Jurkat, Clone E6-1 (cell line): ENCODE measurements around the gene PARD3.

Experiments
- DNase-seq: peaks from one replicate; pipeline ENCODE4 v3.0.0-alpha.2; 2011; ENCODE audit warnings: low read depth, low spot score
- H3K4me3 ChIP-seq: 2 replicates; pipeline ENCODE4 v1.5.1; 2011; ENCODE audit warnings: mild to moderate bottlenecking, low read length, control low read depth, moderate library complexity

PARD3 gene

DNA sequence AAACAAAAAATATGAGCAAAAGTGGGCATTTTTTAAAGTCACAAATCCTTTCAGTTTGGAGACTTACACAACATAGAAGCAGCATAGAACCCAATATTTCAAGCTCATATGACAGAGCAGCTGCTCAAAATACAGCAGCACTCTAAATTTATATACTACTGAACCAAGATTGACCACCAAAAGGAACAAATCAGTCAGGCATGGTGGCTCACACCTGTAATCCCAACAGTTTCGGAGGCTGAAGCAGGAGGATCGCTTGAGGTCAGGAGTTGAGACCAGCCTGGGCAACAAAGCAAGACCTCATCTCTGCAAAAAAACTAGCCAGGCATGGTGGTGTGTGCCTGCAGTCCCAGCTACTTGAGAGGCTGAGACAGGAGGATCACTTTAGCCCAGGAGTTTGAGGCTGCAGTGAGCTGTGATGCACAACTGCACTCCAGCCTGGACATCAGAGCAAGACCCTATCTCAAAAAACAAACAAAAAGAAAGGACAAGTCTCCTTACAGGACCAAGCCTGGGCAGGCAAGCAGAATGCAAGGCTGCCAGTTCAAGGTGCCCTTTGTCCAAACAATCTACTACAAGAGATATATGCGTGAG is 40.0 kb downstream of the PARD3 start:
- no peak for DNase-seq
- no peak overlapping the region for H3K4me3 ChIP-seq

DNA sequence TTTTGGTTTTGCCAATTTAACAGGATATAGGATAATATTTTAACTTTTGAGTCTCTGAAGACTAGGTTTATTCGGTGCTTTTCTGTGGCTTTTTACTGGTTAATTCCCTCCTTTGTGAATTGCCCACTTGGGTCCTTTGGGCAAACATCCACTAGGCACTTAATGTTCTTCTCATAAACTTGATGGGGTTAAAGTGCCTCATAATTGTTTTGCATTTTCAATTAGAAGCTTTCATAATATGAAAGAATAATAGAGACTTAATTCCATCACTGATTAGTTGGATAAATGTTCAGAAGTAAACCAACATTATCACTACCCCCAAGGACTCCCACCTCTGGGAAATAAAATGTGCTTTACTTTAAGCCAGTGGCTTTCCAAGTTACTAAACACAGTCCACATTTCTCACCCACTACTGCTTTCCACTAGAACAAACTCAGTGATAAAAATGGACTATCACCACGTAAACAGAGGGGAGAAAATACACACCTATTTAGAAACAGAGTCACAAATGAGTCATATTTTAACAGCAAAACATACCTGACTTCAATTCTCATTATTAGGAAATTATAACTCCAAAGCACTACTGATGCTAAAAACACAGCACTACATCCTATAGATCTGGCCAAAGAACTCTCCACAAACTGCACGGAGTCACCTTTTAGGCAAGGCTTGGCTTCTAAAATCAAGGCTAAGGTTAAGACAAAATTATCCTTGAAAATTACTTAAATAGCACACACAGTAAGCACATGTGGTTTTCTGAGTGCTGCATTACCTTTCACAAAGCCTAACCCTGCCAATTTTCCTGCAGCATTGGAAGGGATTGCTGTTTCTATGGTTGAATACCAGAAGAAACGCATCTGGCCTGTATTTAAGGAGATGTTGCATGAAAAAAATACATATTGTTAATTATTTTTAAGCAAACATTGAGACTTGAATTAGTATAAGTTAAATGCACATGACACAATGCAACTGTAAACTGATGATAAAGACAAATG is 41.2 kb downstream of the PARD3 start:
- no peak for DNase-seq
- H3K4me3 ChIP-seq: no peak overlapping the region

DNA sequence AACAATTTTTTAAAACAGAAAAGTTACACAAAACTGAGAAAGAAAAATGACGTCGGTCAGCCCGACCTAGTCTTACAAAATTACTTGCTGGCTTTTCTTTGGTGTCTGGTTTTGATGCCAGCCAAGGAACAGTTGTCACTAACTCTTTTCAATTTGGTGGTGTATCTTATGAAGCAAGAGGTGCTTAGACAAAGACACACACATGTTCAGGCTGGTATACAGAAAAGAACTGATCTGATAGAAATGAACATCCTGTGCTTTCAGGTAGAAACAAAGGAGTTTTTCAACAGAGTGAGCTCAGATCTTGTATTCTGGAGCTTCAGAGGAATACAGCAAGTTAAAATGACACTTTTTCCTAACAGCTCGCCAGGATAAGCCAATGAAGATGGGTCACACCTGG is 43.6 kb downstream of the PARD3 start:
- no peak for DNase-seq
- no peak overlapping the region for H3K4me3 ChIP-seq

DNA sequence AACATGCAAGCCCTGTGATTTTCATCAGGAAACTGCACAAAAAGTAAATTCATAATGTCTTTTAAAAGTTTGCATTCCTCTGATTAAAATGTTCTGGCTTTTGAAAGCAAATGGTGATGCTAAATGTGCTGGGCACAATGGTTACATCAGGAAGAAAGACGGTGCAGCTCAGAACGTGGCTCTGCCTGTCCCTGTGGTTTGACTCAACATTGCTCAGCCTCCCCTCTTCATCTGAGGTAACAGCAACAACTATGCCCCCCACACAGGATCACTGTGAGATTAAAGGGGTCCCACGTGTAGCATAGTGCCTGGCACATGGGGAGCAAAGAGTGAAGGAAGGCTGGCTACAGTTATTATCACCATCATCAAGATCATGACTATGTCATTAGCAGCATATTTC is 44.0 kb downstream of the PARD3 start:
- DNase-seq: no peak
- H3K4me3 ChIP-seq: no peak overlapping the region

DNA sequence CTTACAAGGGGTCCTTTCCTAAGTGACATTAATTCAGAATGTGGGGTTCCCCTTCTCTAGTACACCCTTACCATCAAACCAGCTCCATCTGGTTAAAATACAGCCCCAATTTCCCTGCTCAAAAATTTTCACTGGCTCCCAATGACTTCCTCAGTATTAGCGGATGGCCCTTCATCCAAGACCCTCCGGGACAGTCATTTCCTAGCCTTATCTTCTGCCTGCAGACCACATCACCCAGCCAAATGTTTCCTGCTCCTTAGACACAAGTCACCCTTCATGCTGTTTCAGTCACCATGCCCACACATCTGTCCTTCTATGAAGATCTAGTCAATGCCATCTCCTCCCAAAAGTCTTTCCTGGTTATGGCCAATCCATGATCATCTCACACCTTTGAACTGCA is 45.2 kb downstream of the PARD3 start:
- DNase-seq: no peak
- no peak overlapping the region for H3K4me3 ChIP-seq

DNA sequence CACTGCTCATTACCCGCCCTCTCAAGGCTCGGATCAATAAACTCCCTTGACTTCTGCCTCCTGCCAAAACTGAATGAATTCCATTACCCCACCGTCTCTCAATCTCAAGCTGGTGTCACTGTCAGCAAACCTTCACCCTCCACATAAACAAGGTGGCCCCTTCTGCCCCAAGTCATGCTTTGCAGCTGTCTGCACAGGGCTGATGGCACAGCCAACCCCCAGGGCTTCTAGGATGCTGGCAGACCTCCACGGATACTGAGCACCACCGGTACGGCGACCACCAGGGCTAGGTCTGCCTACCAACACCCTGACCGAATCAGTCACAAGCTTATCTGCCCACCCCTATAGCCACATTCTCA is 46.1 kb downstream of the PARD3 start:
- no peak overlapping the region for H3K4me3 ChIP-seq
- DNase-seq: no peak

DNA sequence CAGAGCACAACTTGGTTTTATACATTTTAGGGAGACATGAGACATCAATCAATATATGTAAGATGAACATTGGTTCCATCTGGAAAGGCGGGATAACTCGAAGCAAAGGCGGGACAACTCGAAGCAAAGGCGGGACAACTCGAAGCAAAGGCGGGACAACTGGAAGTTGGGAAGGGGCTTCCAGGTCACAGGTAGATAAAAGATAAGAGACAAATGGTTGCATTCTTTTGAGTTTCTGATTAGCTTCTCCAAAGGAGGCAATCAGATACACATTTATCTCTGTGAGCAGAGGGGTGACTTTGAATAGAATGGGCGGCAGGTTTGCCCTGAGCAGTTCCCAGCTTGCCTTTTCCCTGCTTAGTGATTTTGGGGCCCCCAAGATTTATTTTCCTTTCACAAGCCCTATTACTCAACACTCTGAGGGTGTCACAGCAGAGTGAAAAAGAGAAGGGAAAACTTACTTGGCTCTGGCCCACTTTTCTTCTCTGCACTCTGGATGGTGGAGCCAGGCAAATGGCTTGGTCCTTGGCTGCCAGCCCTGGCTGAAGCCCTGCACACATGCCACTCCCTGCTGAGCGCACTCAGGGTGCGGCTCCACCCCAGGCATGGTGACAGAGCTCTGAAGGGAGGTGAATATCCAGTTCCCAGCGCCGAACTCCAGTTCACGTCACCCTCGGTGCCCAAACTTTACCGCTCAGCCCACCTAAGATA is 46.7 kb downstream of the PARD3 start:
- no peak overlapping the region for H3K4me3 ChIP-seq
- no peak for DNase-seq

DNA sequence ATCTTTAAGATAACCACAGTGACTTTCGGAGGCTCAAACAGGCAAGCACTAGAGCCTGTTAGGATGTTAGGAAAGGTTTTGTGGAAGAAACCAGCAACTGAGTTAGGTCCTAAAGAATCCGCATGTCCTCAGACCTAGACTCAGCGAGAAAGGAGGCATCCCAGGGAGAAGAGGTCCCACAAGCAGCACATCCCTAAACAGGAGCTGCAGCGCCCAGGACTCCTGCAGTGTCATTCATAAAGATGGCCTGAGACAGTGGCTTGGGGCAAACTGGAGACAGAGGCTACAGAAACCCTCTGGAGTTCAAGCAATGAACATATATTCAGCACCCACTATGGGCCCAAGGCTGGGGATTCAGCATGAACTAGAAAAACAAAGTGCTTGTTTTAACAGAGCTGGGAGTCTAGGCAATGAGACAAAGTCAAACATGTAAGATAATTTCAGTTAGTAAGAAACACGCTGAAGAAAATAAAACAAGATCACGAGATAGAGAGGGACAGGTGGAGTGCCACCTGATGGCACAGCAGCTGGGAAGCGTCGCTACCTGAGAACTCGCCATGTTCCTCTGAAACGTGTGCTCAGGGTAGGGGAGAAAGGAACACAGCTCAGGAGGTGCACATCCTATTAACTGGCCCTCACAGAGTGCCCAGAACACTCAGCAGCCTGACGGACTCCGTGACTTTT is 48.1 kb downstream of the PARD3 start:
- DNase-seq: no peak
- H3K4me3 ChIP-seq: no peak overlapping the region

DNA sequence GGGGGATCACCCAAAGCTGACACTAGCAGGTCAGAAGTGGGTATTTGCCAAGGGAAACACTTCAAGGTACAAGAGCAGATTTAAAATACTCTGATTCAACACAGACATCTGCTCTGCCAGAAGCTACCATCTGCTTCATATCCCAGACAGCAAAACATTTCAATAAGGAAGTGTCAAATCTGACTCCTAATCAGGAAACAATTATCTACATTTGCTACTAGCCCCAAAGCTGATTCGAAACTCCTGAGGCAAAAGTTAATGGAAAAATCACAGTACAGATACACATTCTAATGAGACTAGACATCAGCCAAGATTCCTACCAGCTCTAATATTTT is 48.9 kb downstream of the PARD3 start:
- H3K4me3 ChIP-seq: no peak overlapping the region
- DNase-seq: no peak

DNA sequence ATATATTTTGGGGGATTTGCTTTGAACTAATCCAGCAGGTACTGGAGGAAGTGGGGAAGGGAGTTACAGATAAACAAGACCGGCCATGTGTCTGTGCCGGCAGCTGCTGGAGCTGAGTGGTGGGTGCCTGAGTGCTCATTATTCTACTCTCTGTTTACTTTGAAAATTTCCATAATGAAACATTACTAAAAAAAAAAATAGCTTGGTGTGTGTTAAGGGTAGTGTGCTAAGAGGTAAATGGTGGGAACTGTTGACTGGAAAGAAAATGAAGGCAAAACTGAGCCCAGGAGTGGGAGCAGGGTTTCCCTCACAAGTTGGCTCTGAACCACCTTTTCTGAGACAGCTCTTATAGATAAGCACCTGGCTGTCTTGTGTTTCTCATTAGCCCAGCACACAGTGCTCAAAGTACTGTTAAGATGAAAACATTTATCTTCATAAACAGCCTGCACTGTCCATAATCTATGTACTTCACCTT is 50.6 kb downstream of the PARD3 start:
- no peak for DNase-seq
- no peak overlapping the region for H3K4me3 ChIP-seq

DNA sequence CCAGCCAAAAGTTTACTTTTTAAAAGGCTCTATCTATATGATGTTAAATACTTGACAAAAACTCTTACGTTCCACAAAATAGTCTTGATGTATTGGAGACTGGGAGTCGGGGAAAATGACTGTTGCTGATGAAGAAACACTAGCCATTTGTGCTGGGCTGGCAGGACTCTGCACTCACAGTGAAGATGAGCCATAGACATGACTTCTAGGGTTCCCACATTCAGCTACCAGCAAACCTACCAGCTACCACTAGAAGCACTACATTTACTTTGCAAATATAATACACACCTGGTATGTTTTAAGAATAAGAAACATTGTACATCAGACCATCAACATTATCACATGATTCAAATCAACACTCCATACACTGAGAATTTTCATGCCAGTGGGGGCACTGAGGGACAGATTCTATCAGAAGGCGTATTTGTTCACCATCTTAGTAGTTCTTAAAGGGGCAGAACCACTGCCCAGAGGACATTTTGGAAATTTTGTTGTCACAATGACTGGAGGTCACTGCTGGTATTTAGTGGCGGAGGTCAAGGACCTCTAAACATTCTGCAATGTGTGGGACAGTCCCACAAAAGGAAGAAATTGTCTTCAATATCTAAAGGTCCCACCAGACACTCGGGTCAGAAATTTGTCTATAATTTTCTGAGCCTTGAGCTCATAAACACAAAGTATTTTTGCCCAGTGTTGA is 52.3 kb downstream of the PARD3 start:
- no peak overlapping the region for H3K4me3 ChIP-seq
- no peak for DNase-seq

DNA sequence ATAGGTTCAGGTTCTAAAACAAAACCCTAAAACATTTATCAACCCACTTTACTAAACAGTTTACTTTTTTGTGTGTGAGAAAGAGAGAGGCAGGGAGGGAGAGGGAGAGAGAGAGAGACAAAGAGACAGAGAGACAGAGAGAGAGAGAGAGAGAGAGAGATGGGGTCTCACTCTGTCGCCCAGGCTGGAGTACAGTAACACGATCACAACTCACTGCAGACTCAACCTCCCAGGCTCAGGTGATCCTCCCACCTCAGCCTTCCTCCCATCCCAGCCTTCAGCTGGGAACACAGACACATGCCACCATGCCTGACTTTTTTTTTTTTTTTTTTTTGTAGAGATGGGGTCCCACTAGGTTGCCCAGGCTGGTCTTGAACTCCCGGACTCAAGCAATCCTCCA is 52.9 kb downstream of the PARD3 start:
- no peak overlapping the region for H3K4me3 ChIP-seq
- no peak for DNase-seq

DNA sequence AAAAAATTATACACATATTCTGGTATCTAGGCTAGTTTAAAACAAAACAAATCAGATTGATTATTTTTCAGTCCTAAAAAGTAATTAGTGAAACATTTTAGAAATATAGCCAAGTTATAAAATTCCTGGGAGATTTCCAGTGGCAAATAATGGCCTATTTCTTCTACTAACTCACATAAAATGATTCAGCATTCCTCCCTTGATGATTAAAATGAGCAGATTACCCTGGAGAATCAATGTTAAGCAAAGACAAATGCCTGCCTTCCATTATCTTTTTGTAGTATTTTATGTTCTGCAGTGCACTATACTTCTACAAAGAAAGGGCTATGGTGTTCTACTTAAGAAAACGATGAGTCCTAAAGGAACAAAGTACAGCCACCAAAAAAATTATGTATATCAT is 53.6 kb downstream of the PARD3 start:
- no peak for DNase-seq
- H3K4me3 ChIP-seq: no peak overlapping the region

DNA sequence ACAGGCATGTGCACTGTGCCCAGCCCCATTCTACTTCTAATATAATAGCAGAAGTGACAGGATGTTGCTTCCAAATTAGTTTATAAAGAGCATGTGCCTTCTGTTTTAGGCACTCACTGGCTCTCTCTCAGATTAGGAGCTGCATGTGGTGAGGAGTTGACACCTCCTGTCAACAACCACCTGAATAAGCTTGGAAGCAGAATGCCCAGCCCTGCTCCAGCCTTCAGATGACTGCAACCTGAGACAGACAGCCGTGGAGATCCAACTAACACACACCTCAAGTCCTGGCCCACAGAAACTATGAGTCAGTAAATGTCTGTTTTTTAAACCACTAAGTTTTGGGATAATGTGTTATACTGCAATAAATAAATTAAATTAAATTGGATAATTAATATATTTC is 54.5 kb downstream of the PARD3 start:
- no peak for DNase-seq
- H3K4me3 ChIP-seq: no peak overlapping the region

DNA sequence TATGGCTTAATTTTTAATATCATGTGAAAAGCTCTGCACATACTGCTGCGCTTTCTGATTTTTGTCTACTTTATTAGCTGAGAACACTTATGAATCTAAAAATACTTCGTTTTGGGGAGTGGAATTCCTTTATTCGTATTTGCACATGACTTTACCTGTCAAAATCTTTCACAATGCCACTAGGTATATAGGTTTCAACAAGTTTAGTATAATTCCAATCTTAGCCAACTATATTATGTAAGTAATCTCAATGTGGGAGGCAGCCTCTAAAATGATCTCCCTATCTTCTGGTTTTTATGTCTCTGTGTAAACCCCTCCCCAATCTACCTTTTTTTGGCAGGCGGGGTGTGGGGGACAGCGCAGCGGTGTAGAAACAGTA is 55.3 kb downstream of the PARD3 start:
- no peak for DNase-seq
- H3K4me3 ChIP-seq: no peak overlapping the region

DNA sequence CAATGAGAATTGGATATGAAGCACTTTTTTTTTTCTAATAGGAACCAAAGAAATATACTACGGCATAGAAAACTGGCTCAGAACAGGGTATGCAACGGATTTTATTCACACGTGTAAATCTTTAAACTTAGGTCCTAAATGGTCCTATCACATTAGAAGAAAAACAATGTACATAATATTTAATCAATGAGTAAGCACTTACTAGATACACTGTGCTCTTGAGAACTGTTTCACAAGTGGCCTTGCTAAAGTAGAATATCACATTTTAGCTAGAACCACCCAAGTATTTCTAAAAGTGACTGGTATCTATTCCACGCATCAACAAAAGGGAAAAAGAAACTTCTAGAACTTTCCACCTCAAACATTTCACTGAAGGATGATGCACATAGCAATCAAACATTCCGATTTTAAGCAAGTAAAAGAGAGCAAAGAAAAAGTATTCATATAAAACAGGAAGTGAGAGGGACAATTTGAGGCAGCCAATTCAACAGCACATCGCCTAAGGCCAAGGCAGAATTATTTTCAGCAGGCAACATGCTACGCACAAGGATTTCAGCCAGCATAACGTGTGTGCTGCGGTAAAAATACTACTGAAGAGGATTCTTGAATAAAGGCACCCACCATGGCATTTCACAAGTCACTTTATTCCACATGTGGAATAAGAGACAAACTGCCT is 55.8 kb downstream of the PARD3 start:
- H3K4me3 ChIP-seq: no peak overlapping the region
- DNase-seq: no peak

DNA sequence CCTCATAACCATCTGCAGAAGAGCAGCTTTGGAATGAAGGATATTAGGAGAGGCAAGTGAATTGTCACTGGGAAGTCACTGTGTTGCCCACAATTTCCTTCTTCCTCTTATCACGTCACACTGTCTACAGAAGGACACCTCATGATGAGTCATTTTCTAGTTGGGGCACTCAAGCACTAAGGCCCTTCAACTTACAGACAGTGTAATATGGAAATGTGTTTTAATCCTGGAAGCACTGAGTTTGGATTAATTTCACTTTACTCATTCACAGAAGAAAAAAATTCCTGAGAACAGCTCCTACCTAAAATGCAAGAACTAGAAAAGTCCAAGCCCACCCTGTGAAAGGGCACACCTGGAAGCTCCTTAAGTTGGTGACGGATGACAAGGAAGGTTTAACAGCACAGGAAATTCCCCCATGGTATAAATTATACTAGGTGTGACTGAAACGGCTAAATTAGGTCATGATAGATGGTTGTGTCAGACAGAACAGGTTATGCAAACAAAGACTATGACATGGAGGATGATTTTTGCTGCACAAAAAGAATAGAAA is 56.6 kb downstream of the PARD3 start:
- no peak for DNase-seq
- no peak overlapping the region for H3K4me3 ChIP-seq

DNA sequence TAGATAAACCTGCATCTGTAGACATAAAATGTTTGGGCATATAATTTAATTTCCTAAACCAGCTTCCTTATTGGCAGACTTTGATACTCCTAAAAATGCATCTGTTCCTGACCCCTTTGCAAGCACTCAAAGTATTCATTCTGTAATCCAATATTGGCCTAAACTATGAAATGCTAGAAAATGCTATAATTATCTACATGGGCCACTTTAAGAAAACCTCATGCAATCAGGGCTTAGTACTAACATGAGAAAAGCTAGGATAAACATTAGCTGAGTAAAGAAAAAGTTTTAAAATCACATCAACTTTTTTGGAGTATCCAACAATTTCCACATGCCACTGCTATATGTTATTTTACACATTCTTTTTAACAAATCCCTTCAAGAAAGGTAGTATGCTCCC is 57.2 kb downstream of the PARD3 start:
- no peak overlapping the region for H3K4me3 ChIP-seq
- DNase-seq: no peak
